ENCODE data around the gene RAB11FIP4.
A peak's percentile ranks its signal among the peaks of the same experiment; 100 is the strongest.

Gene RAB11FIP4

GRCh38 chr17:31387438-31387837 is 4.0 kb upstream of the RAB11FIP4 start:
- DNase-seq, result no peak

- DNase-seq, result no peak
Observed at GRCh38 chr17:31388351-31388750, 3.1 kb upstream of the RAB11FIP4 start.

GRCh38 chr17:31388770-31389656 is 2.5 kb upstream of the RAB11FIP4 start:
- peak; percentile 24 to 52 for DNase-seq

GRCh38 chr17:31389657-31390381 is 1.7 kb upstream of the RAB11FIP4 start:
- no peak for DNase-seq

- no peak for DNase-seq
Observed at GRCh38 chr17:31390426-31390747, 1.1 kb upstream of the RAB11FIP4 start.

- no peak for DNase-seq
Observed at GRCh38 chr17:31390748-31391495, 553 bp upstream of the RAB11FIP4 start.

- DNase-seq, result no peak
Observed at GRCh38 chr17:31392002-31392855, 754 bp downstream of the RAB11FIP4 start.

- no peak for DNase-seq
Observed at GRCh38 chr17:31392856-31393748, 1.6 kb downstream of the RAB11FIP4 start.

- no peak for DNase-seq
Observed at GRCh38 chr17:31393749-31394146, 2.3 kb downstream of the RAB11FIP4 start.

GRCh38 chr17:31394544-31394943 is 3.1 kb downstream of the RAB11FIP4 start:
- DNase-seq, result peak; percentile 30 to 46

- no peak for DNase-seq
Observed at GRCh38 chr17:31397256-31397939, 5.9 kb downstream of the RAB11FIP4 start.

- no peak for DNase-seq
Observed at GRCh38 chr17:31398381-31399311, 7.2 kb downstream of the RAB11FIP4 start.

- no peak for DNase-seq
Observed at GRCh38 chr17:31400481-31400950, 9.0 kb downstream of the RAB11FIP4 start.

GRCh38 chr17:31401456-31402254 is 10.2 kb downstream of the RAB11FIP4 start:
- DNase-seq, result no peak

GRCh38 chr17:31404028-31404949 is 12.8 kb downstream of the RAB11FIP4 start:
- no peak for DNase-seq

- DNase-seq, result no peak
Observed at GRCh38 chr17:31405890-31406371, 14.5 kb downstream of the RAB11FIP4 start.

- DNase-seq, result no peak
Observed at GRCh38 chr17:31408586-31408985, 17.1 kb downstream of the RAB11FIP4 start.
